ENCODE data around the gene PLCB4. TPM values are rescaled to one million over a fixed set of nuclear protein-coding genes. Genes with fewer than 3 reads are reported as not detected.

The PLCB4 gene
- total RNA-seq, 4 donors from 2014 or later: 6.3 to 24.5 (median 10.4) TPM

DNA sequence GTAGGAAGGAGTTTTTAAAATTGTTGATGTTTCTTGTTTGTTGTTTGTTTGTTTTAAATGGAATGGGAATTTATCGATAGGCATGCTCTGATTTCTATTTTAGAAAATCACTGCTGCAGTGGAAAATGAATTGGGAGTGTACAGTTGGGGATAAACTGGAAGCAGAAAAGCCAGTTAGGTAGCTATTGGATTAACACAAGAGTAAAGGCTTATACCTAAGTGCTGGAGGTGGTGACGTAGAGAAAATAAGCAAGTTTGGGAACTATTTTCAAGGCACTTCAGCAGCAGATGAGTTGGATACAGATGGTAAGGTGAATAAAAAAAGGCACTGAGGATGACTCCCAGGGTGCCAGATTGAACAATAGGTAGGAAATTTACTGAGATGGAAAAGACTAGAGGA lies 164.9 kb downstream of the PLCB4 start:
- TF ChIP-seq POLR2A (IDR thresholded peaks at IDR 0.05) (no peak), CTCF (IDR thresholded peaks at IDR 0.05) (no peak), EP300 (IDR thresholded peaks at IDR 0.05) (no peak), POLR2AphosphoS5 (IDR thresholded peaks at IDR 0.05) (no peak)
- Histone ChIP-seq H3K36me3 (no peaks in the 10 kb centered on the region), H3K27me3 (no peaks in the 10 kb centered on the region), H3K4me3 (no peak overlapping the region), H3K9me3 (no peaks in the 10 kb centered on the region), H3K4me1 (peaks cover 7% of the 10 kb centered on the region), H3K27ac (no peak overlapping the region)
- no peak for DNase-seq (ENCODE audit: low spot score in 2 of 2)
- whole genome bisulfite sequencing: 81% methylated on average over 2 of the region's 2 CpGs

DNA sequence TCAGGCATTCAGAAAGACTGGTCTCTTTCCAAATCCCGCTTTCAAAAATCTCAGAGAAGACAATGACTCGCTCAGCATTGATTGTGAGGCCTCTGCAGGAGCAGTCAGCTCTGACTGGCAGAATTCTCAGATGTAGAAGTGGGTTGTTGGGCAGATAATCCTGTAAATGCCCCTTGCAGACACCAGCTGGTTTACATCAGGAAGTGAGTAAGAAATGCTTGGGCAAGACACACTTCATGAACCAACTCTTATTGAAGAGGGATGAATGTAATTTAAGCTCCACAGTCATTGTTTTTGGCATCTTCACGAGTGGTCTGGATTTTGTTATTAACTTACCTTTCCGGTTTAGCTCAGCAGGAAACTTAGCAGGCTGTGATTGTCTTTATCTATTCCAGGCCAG lies 166.6 kb downstream of the PLCB4 start:
- Histone ChIP-seq H3K4me3 (no peak overlapping the region), H3K27ac (no peak overlapping the region), H3K4me1 (no peaks in the 10 kb centered on the region), H3K27me3 (no peaks in the 10 kb centered on the region), H3K9me3 (no peaks in the 10 kb centered on the region), H3K36me3 (no peaks in the 10 kb centered on the region)
- TF ChIP-seq CTCF (IDR thresholded peaks at IDR 0.05) (no peak), EP300 (IDR thresholded peaks at IDR 0.05) (no peak), POLR2A (IDR thresholded peaks at IDR 0.05) (no peak), POLR2AphosphoS5 (IDR thresholded peaks at IDR 0.05) (no peak)
- 67% methylated on average over 4 of the region's 4 CpGs for WGBS
- DNase-seq (ENCODE audit: low spot score in 2 of 2): no peak

DNA sequence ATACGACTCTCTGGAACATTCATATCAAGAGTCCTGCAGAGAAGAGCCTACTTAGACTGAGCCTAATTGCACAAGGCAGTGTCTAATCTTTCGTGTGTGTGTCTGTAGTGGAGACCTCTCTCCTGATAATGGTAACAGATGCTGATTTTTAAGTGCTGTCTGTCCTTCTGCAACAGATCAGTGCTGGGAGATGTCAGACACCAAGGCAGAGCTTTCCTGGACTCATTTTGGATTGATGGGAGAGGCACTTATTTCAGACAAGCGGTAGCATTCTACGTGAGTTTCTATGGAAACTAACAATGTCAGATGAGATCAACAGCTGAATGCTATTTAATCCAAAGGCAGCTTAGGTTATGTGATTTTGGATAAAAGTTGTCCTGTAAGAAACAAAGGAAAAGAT lies 167.6 kb downstream of the PLCB4 start:
- no peaks in the 10 kb centered on the region for H3K9me3 ChIP-seq
- 87% methylated on average over 4 of the region's 4 CpGs for WGBS
- no peaks in the 10 kb centered on the region for H3K27me3 ChIP-seq
- H3K27ac ChIP-seq: no peak overlapping the region
- no peak for TF ChIP-seq POLR2AphosphoS5 (IDR thresholded peaks at IDR 0.05)
- no peak for TF ChIP-seq EP300 (IDR thresholded peaks at IDR 0.05)
- no peak for TF ChIP-seq POLR2A (IDR thresholded peaks at IDR 0.05)
- TF ChIP-seq CTCF (IDR thresholded peaks at IDR 0.05): no peak
- H3K4me3 ChIP-seq: no peak overlapping the region
- no peaks in the 10 kb centered on the region for H3K36me3 ChIP-seq
- no peak for DNase-seq (ENCODE audit: low spot score in 2 of 2)
- H3K4me1 ChIP-seq: no peaks in the 10 kb centered on the region

- Histone ChIP-seq H3K4me3 (no peak overlapping the region), H3K27me3 (no peaks in the 10 kb centered on the region), H3K36me3 (no peaks in the 10 kb centered on the region), H3K9me3 (no peaks in the 10 kb centered on the region), H3K27ac (no peak overlapping the region), H3K4me1 (no peaks in the 10 kb centered on the region)
- no peak for DNase-seq (ENCODE audit: low spot score in 2 of 2)
- TF ChIP-seq POLR2A (IDR thresholded peaks at IDR 0.05) (no peak), POLR2AphosphoS5 (IDR thresholded peaks at IDR 0.05) (no peak), EP300 (IDR thresholded peaks at IDR 0.05) (no peak), CTCF (IDR thresholded peaks at IDR 0.05) (no peak)
Observed at GRCh38 chr20:9241232-9241692, 172.4 kb downstream of the PLCB4 start.

DNA sequence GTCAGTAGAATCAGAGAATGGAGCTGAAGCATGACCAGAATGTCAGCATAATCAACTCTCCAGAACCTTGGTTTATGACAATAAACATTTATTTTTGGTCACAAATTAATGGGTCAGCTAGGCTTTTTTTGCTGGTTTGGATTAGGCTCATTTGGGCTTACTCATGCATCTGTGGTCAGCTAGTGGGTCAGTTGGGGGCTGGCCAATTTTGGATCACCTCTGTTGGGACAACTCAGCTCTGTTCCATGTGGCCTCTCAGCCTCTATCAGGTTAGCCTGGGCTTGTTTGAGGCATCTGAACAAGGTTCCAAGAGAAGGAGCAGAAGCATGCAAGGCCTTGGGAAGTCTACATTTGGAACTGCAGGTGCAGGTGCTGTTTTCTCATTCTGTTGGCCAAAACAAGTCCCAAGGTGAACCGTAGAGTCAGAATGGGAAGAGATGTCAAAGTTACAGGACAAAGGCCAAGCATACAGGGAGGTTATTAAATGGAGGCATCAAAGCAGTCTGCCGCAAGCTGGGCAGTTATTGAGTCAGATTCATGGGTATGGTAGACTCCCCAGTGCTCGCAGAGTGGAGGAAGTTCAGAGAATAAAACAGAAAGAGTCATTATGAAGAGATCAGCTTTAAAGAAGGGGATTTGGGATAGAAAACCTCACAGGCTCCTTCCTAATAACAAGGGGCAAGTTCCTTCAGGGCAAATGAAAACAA lies 173.0 kb downstream of the PLCB4 start:
- Histone ChIP-seq H3K27me3 (no peaks in the 10 kb centered on the region), H3K9me3 (no peaks in the 10 kb centered on the region), H3K36me3 (no peaks in the 10 kb centered on the region), H3K4me1 (no peaks in the 10 kb centered on the region), H3K4me3 (no peak overlapping the region), H3K27ac (no peak overlapping the region)
- WGBS: 86% methylated on average over 3 of the region's 3 CpGs
- DNase-seq (ENCODE audit: low spot score in 2 of 2): no peak
- TF ChIP-seq POLR2AphosphoS5 (IDR thresholded peaks at IDR 0.05) (no peak), POLR2A (IDR thresholded peaks at IDR 0.05) (no peak), CTCF (IDR thresholded peaks at IDR 0.05) (no peak), EP300 (IDR thresholded peaks at IDR 0.05) (no peak)
